ENCODE measurements around the gene SLC7A1.

SLC7A1 gene

DNA sequence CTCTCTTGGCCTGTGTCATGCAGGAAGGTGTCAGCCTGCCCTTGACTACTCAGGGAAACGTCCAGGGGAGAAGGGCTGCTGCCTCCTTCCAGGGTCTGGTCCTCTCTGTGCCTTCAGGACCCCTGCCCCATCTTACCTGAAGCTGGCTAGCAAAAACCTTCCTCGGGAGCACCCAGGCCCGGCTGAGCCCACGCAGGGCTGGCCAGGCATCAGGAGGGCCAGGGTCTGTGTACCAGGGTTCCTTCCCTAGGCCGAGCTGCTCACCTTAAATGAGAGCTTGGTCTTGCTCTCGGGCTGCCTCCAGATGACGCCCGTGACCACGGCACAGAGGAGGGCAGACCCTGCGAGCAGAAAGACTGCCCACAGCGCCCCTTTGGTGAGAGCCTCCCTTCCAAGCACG is 78.6 kb downstream of the SLC7A1 start:
- TF ChIP-seq, protein P1, sequence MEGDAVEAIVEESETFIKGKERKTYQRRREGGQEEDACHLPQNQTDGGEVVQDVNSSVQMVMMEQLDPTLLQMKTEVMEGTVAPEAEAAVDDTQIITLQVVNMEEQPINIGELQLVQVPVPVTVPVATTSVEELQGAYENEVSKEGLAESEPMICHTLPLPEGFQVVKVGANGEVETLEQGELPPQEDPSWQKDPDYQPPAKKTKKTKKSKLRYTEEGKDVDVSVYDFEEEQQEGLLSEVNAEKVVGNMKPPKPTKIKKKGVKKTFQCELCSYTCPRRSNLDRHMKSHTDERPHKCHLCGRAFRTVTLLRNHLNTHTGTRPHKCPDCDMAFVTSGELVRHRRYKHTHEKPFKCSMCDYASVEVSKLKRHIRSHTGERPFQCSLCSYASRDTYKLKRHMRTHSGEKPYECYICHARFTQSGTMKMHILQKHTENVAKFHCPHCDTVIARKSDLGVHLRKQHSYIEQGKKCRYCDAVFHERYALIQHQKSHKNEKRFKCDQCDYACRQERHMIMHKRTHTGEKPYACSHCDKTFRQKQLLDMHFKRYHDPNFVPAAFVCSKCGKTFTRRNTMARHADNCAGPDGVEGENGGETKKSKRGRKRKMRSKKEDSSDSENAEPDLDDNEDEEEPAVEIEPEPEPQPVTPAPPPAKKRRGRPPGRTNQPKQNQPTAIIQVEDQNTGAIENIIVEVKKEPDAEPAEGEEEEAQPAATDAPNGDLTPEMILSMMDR (IDR thresholded peaks at IDR 0.05; ENCODE audit: insufficient read depth, low read depth, low read length, missing control alignments) = no peak
- DNase-seq (ENCODE audit: low read depth) = no peak
- no peak overlapping the region for H3K4me3 ChIP-seq (ENCODE audit: low read depth, low read length)

DNA sequence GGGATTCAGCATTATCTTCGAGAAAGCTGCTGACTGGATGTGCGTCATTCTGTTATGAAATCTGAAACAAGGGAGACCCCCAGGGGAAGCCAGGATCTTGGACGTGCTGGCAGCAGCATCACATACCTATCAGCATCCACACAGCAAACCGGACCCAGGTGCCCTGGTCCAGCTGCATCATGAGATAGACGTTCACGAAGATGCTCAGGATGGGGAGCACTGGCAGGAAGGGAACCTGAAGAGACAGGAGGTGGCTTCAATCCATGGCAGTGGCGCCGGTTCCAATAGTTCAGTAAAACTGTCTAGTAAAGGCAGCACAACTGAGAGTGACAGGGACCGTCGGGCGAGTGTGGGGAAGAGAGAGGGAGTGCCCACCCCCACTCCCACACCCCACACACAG is 79.5 kb downstream of the SLC7A1 start:
- TF ChIP-seq, protein P1 (IDR thresholded peaks at IDR 0.05; ENCODE audit: insufficient read depth, low read depth, low read length, missing control alignments) = no peak

DNA sequence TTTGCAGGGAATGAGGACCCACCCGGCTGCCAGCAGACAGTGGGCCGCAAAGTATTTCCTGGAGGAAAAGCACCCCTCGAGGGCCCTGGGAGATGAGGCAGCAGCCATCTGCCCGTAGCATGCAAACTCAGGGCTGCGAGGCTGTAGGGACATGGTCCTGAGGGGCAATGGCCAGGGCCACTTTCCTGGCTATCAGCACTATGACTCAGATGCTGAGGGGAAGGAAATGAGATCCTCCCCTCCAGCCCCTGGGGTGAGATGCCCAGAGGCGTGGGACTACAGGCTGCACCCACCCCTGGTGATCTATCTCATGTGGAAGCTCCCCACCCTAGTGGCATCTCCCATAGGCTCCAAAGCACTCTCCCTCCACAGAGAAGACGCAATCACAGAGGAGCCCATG is 80.1 kb downstream of the SLC7A1 start:
- no peak overlapping the region for H3K4me3 ChIP-seq (ENCODE audit: low read depth, low read length)
- TF ChIP-seq, protein P1 (IDR thresholded peaks at IDR 0.05; ENCODE audit: insufficient read depth, low read depth, low read length, missing control alignments) = no peak
- no peak for DNase-seq (ENCODE audit: low read depth)

More for the DNA sequence above, 79.5 kb downstream of the SLC7A1 start:
- H3K4me3 ChIP-seq (ENCODE audit: low read depth, low read length) = no peak overlapping the region
- no peak for DNase-seq (ENCODE audit: low read depth)

DNA sequence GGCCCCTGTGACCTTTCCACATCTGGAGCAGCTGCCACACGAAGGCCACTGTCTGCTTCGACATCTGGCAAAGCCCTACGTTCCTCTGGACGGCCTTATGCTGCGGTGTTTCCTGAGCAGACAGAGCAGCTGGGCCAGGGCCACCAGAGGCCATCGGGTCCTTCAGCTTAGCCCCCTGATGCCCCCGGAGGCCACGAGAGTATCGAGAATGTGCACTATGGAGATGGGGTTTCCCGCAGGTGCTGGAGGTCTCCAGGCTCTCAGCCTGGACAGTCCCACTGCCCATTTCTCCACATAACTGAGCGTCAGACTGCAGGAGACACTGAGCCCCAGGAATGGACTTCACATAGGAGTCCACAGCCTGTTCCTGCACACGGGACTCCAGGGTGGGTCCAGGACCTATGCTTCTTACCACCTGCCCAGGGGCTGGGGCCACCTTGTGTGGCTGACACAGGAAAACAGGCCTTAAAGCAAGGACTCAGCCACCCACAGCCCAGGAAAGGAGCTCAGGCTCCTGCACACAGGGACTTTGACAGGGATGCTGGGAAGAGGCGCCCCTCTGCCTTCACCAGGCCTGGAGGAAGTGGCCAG is 80.7 kb downstream of the SLC7A1 start:
- no peak overlapping the region for H3K4me3 ChIP-seq (ENCODE audit: low read depth, low read length)
- no peak for DNase-seq (ENCODE audit: low read depth)
- TF ChIP-seq, protein P1 (IDR thresholded peaks at IDR 0.05; ENCODE audit: insufficient read depth, low read depth, low read length, missing control alignments) = no peak

DNA sequence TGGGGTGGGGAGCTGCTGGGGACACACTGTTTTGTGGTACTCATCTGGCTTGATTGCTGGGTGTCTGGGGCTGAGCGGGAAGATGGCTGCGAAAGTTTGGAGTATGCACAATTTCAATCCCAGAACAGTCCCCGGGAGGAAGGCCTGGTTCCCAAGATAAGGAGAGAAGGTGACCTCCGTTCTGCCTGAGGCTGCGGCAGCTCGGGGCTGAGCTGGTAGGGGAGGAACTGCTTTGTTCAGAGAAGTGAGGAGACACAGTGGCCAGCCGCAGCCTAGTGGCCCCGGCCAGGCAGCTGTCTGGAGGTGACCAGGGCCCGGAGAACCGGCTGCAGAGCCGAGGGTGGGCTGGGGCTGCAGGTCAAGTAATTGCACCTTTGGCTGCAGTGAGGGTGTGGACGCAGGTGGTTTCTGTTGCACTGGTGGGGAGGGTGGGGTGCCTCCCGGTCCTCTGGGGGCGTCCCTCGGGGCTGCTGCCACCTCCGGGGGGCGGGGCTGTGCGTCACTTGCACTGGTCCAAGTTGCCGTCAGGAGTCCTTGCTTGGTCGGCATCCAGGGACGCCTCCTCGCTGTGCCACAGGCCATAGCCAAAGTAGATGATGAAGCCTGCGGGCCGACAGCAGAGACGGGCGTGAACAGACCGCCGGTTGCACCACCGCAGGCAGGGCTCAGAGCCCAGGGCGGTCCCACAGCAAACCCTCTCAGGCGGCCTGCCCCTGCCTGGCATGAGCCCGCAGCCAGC is 81.3 kb downstream of the SLC7A1 start:
- no peak for DNase-seq (ENCODE audit: low read depth)
- TF ChIP-seq, protein P1 (IDR thresholded peaks at IDR 0.05; ENCODE audit: insufficient read depth, low read depth, low read length, missing control alignments) = no peak
- H3K4me3 ChIP-seq (ENCODE audit: low read depth, low read length) = no peak overlapping the region

DNA sequence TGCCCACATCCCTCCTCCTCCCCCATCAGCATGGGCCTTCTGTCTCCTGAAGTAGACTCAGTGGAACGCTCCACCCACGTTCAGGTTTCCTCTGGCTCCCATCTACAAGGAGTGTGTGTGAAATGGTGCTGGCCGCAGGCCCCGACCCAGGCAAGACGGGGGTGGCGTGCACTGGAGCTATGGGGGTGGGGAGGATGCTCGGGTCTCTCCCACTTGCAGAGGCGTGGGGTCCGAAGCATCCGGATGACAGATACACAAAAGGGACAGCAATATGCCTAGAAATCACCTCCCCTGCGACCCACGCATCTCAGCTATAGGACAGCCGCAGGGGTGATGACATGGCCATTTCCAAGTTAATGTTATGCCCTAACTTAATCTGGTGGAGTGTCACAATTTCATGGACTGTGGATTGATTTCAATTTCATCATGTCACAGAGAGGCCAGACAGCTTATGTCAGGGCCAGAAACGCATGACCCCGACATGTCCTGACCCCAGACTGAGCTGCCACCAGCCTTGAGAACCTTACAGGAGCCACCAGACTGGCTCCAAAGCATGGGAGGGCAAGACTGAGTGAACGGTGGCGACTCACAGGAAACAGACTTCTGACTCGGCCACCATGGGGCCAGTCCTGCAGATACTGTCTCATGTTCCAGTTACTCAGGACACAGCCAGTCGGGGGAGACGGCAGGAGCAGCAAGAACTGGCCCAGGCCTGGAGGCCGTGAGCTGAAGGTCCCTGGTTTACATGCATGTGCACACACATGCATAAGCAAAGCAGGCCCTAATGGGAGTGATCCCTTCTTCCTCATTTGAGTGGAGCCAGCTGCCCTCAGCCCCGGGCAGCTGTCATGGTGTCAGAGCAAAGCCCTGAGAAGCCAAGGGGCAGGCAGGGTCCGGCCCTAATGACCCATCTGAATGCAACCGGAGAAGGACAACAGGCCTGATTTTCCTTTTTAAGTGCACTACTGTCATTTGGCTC is 82.2 kb downstream of the SLC7A1 start:
- no peak overlapping the region for H3K4me3 ChIP-seq (ENCODE audit: low read depth, low read length)
- TF ChIP-seq, protein P1 (IDR thresholded peaks at IDR 0.05; ENCODE audit: insufficient read depth, low read depth, low read length, missing control alignments) = no peak
- DNase-seq (ENCODE audit: low read depth) = no peak

Data from GM12865 (cell line).